ENCODE results near the gene NQO2. TPM values are rescaled to one million over a fixed set of nuclear protein-coding genes. Genes with fewer than 3 reads are reported as not detected.

NQO2 gene
- total RNA-seq, 1 experiment from 2014 or later, result 105 TPM

DNA sequence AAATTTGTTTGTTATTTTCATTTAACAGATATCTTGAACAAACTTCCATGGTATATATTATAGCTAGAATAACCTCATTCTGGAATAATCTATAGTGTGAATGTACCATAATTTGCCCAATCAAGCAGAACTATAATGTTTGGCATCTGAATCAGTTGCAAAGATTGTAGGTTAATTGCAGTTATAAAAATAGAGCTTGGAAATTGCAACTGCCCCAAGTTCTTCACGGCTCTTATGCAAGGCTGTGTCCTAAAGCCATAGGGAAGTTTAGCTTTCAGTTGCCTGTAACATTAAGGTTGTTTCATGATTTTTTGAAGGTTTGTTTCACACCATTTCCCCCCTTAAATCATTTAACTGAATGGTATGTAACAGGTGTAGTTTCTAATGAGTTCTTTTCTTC, 19.4 kb downstream of the NQO2 start:
- H3K56ac ChIP-seq (ENCODE audit: insufficient read length, low read depth, low read length), result no peak overlapping the region
- H2BK5ac ChIP-seq (ENCODE audit: insufficient read length, low read length), result no peak overlapping the region
- no peak for DNase-seq
- no peaks in the 10 kb centered on the region for H3K79me2 ChIP-seq (ENCODE audit: insufficient read depth, low read length)
- Mint-ChIP-seq H3K4me3 (no peak overlapping the region), H3K27ac (peak overlapping the region in 1 of 3 experiments; percentile 14; a peak in 1 of 7 replicates), H3K9me3 (peaks cover 2 to 9% of the 10 kb centered on the region in 2 experiments; a peak in 4 of 5 replicates), H3K4me1 (peaks cover 15% of the 10 kb centered on the region in 2 experiments), H3K36me3 (ENCODE audit: insufficient read depth in 1 of 3, low read depth in 3 of 3) (peaks cover 54 to 85% (median 68%) of the 10 kb centered on the region in 3 experiments), H3K27me3 (ENCODE audit: low read depth) (no peaks in the 10 kb centered on the region)
- no peak overlapping the region for H3K4ac ChIP-seq (ENCODE audit: low read depth, low read length)
- H3K4me2 ChIP-seq (ENCODE audit: insufficient read depth, insufficient read length, low read length), result no peak overlapping the region
- WGBS (ENCODE audit: extremely low coverage, insufficient read length, low lambda C conversion rate), result no CpG with 5 or more reads among the region's 1 CpG
- H2AK5ac ChIP-seq (ENCODE audit: insufficient read length, low read length), result no peak overlapping the region
- no peaks in the 10 kb centered on the region for H4K20me1 ChIP-seq (ENCODE audit: control insufficient read depth, insufficient read depth, insufficient read length)
- no peaks in the 10 kb centered on the region for H3K79me1 ChIP-seq (ENCODE audit: insufficient read depth, low read depth, low read length, poor library complexity, severe bottlenecking)
- H3K23me2 ChIP-seq (ENCODE audit: insufficient read length, low read depth, low read length, poor library complexity, severe bottlenecking), result no peaks in the 10 kb centered on the region
- H3K27ac ChIP-seq (ENCODE audit: insufficient read length, low read depth, low read length), result no peak overlapping the region
- H2AFZ ChIP-seq (ENCODE audit: low read length), result no peak overlapping the region
- no peak overlapping the region for H3K18ac ChIP-seq (ENCODE audit: insufficient read length, low read depth, low read length)
- no peak overlapping the region for H3K14ac ChIP-seq (ENCODE audit: insufficient read depth, low read length)
- H3K9me3 ChIP-seq (ENCODE audit: control insufficient read depth, low read depth, low read length), result no peaks in the 10 kb centered on the region
- no peak overlapping the region for H2BK15ac ChIP-seq (ENCODE audit: low read depth, low read length)
- no peaks in the 10 kb centered on the region for H3K27me3 ChIP-seq (ENCODE audit: insufficient read depth, low read length)
- no peak overlapping the region for H4K8ac ChIP-seq (replicated peaks; ENCODE audit: insufficient read length, low read depth, low read length)
- no peak overlapping the region for H2BK20ac ChIP-seq (ENCODE audit: low read depth, low read length, poor library complexity, severe bottlenecking)
- TF ChIP-seq, protein P1, sequence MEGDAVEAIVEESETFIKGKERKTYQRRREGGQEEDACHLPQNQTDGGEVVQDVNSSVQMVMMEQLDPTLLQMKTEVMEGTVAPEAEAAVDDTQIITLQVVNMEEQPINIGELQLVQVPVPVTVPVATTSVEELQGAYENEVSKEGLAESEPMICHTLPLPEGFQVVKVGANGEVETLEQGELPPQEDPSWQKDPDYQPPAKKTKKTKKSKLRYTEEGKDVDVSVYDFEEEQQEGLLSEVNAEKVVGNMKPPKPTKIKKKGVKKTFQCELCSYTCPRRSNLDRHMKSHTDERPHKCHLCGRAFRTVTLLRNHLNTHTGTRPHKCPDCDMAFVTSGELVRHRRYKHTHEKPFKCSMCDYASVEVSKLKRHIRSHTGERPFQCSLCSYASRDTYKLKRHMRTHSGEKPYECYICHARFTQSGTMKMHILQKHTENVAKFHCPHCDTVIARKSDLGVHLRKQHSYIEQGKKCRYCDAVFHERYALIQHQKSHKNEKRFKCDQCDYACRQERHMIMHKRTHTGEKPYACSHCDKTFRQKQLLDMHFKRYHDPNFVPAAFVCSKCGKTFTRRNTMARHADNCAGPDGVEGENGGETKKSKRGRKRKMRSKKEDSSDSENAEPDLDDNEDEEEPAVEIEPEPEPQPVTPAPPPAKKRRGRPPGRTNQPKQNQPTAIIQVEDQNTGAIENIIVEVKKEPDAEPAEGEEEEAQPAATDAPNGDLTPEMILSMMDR (conservative IDR thresholded peaks at IDR 0.05), result no peak
- H2BK12ac ChIP-seq (ENCODE audit: insufficient read length, low read depth, low read length), result no peak overlapping the region
- no peak overlapping the region for H4K5ac ChIP-seq (ENCODE audit: insufficient read length, low read depth, low read length)
- no peak overlapping the region for H3K9ac ChIP-seq (ENCODE audit: extremely low read depth, insufficient read length, low read length)
- H3K23ac ChIP-seq (ENCODE audit: insufficient read length, low read depth, low read length), result no peak overlapping the region
- peaks cover 4% of the 10 kb centered on the region; the same call in 1 of the 2 replicates for H3K4me1 ChIP-seq (ENCODE audit: insufficient read depth, low read length)
- H2BK120ac ChIP-seq (ENCODE audit: low read depth, low read length, poor library complexity, severe bottlenecking), result no peak overlapping the region
- H4K91ac ChIP-seq (ENCODE audit: insufficient read length, low read depth, low read length), result no peak overlapping the region
- no peak overlapping the region for H3T11ph ChIP-seq (ENCODE audit: low read length)

All from H9 (cell line).